Stimulated activated CD8-positive, alpha-beta memory T cell treated with anti-CD3 and anti-CD28 coated beads, Interleukin-4, amount 100 ng/mL, for 4 hours (primary cell): ENCODE measurements around the gene GFPT1.
"Not testable (repeated sequence)": the region's sequence is repeated elsewhere in the genome, so short reads cannot be mapped to it uniquely, and the experiment has no call there.

ENCODE experiments used
- DNase-seq, 2 donors: peaks; one replicate each; pipeline ENCODE4 v3.0.0-alpha.2; 2020; ENCODE audit warnings: low read depth in 2 of 2, low spot score in 1 of 2

The GFPT1 gene

GRCh38 chr2:69386789-69387734, at the start of gene GFPT1:
GFPT1 (minus strand) TSS chr2:69387227; CDS start chr2:69387071, 156 bp downstream.
- peak; percentile 72 to 80 for DNase-seq

- no peak for DNase-seq
These were observed 49.5 kb upstream of the GFPT1 start for GRCh38 chr2:69436596-69436937.

GRCh38 chr2:69434753-69435152, 47.7 kb upstream of the GFPT1 start:
- DNase-seq: no peak

- DNase-seq: no peak
These were observed 42.6 kb upstream of the GFPT1 start for GRCh38 chr2:69429491-69430183.

GRCh38 chr2:69428981-69429380, 42.0 kb upstream of the GFPT1 start:
- DNase-seq: no peak

GRCh38 chr2:69424419-69424818, 37.4 kb upstream of the GFPT1 start:
- no peak for DNase-seq

- DNase-seq: no peak
These were observed 35.2 kb upstream of the GFPT1 start for GRCh38 chr2:69422198-69422597.

GRCh38 chr2:69419111-69419510, 32.1 kb upstream of the GFPT1 start:
- DNase-seq: not testable (repeated sequence)

GRCh38 chr2:69416147-69416546, 29.1 kb upstream of the GFPT1 start:
- no peak for DNase-seq

- DNase-seq: no peak
These were observed 24.1 kb upstream of the GFPT1 start for GRCh38 chr2:69411120-69411519.

GRCh38 chr2:69405306-69405705, 18.3 kb upstream of the GFPT1 start:
- no peak for DNase-seq

- no peak for DNase-seq
These were observed 13.1 kb upstream of the GFPT1 start for GRCh38 chr2:69400121-69400520.

- DNase-seq: no peak
These were observed 10.2 kb upstream of the GFPT1 start for GRCh38 chr2:69397234-69397633.

GRCh38 chr2:69395866-69396265, 8.8 kb upstream of the GFPT1 start:
- no peak for DNase-seq

- DNase-seq: no peak
These were observed 6.9 kb upstream of the GFPT1 start for GRCh38 chr2:69393963-69394362.

GRCh38 chr2:69390471-69390870, 3.4 kb upstream of the GFPT1 start:
- DNase-seq: no peak

- DNase-seq: no peak
These were observed 3.0 kb upstream of the GFPT1 start for GRCh38 chr2:69390001-69390400.

GRCh38 chr2:69389271-69389670, 2.2 kb upstream of the GFPT1 start:
- no peak for DNase-seq

GRCh38 chr2:69387770-69388481, 899 bp upstream of the GFPT1 start:
- no peak for DNase-seq

- DNase-seq: no peak
These were observed 667 bp downstream of the GFPT1 start for GRCh38 chr2:69386360-69386759.

GRCh38 chr2:69385443-69386151, 1.4 kb downstream of the GFPT1 start:
- no peak for DNase-seq
